Smooth muscle cell (in vitro differentiated cells): ENCODE measurements around the gene TBC1D25. TPM values are rescaled to one million over a fixed set of nuclear protein-coding genes. Genes with fewer than 3 reads are reported as not detected.

ENCODE experiments used
- DNase-seq: peaks from one replicate; lab custom pipeline; 2025; ENCODE audit not compliant: unreplicated experiment; lab: John Stamatoyannopoulos, UW
- H2AFZ ChIP-seq: fragments of 200-600 bp; sonication (generic); 2 replicates; pipeline ENCODE4 v1.6.0; 2016; ENCODE audit warnings: antibody characterized with exemption, low read depth, mild to moderate bottlenecking
- H3F3A ChIP-seq: fragments of 200-600 bp; sonication (generic); 2 replicates; pipeline ENCODE4 v1.6.0; 2017; ENCODE audit warnings: antibody characterized with exemption, low read depth
- H3K27ac ChIP-seq: fragments of 200-600 bp; sonication (generic); 2 replicates; pipeline ENCODE4 v1.5.1; 2016; ENCODE audit warnings: low read depth, mild to moderate bottlenecking
- H3K27me3 ChIP-seq: fragments of 200-600 bp; sonication (generic); 2 replicates; pipeline ENCODE4 v1.6.1; 2016; ENCODE audit warnings: low read depth, mild to moderate bottlenecking
- H3K36me3 ChIP-seq: fragments of 200-600 bp; sonication (generic); 2 replicates; pipeline ENCODE4 v1.5.1; 2016; ENCODE audit warnings: low read depth
- H3K4me1 ChIP-seq: fragments of 200-600 bp; sonication (generic); 2 replicates; pipeline ENCODE4 v1.5.1; 2016; ENCODE audit warnings: low read depth
- H3K4me2 ChIP-seq: fragments of 200-600 bp; sonication (generic); 2 replicates; pipeline ENCODE4 v1.6.0; 2016; ENCODE audit warnings: mild to moderate bottlenecking
- H3K4me3 ChIP-seq: fragments of 200-600 bp; sonication (generic); 2 replicates; pipeline ENCODE4 v1.5.1; 2016; ENCODE audit warnings: mild to moderate bottlenecking
- H3K79me2 ChIP-seq: fragments of 200-600 bp; sonication (generic); 2 replicates; pipeline ENCODE4 v1.6.0; 2016; ENCODE audit warnings: low read depth, mild to moderate bottlenecking
- H3K9ac ChIP-seq: fragments of 200-600 bp; sonication (generic); 2 replicates; pipeline ENCODE4 v1.6.0; 2016; ENCODE audit warnings: low read depth
- H3K9me3 ChIP-seq: fragments of 200-600 bp; sonication (generic); replicated peaks from 2 replicates; pipeline ENCODE4 v1.5.1; 2016; ENCODE audit warnings: low read depth
- H4K20me1 ChIP-seq: fragments of 200-600 bp; sonication (generic); 2 replicates; pipeline ENCODE4 v1.6.0; 2016; ENCODE audit warnings: low read depth
- CTCF ChIP-seq: fragments of 200-600 bp; sonication (generic); IDR thresholded peaks from 2 replicates; pipeline ENCODE4 v1.5.1; 2017; ENCODE audit warnings: borderline replicate concordance, mild to moderate bottlenecking, antibody characterized with exemption; ENCODE audit not compliant: insufficient read depth, poor library complexity, severe bottlenecking
- WGBS: methylation state at CpG from one replicate; pipeline ENCODE4 v1.1.7; 2016; ENCODE audit warnings: low lambda C conversion rate; 5-methylcytosine and 5-hydroxymethylcytosine counted together
- polyA plus RNA-seq: library from polyadenylated mRNA; unstranded; fragments of >200 nt; fragmentation: Nextera tagmentation; extraction: Ambion mirVana; gene quantifications from 2 replicates; pipeline ENCODE4 v1.2.1, GENCODE V29; 2016
- total RNA-seq: library from RNA; depleted of rRNA; stranded (reverse); fragments of >200 nt; gene quantifications from 2 replicates; pipeline ENCODE4 v1.2.3, GENCODE V29; 2014

Gene TBC1D25
- total and polyA plus RNA-seq, 2 experiments from 2014 or later = 3.8 to 9.7 TPM

- Histone ChIP-seq H3K27ac (no peak overlapping the region), H4K20me1 (no peaks in the 10 kb centered on the region), H3K9ac (no peak overlapping the region), H3K36me3 (no peaks in the 10 kb centered on the region), H3K9me3 (no peaks in the 10 kb centered on the region), H3K4me1 (no peaks in the 10 kb centered on the region), H2AFZ (no peak overlapping the region), H3K79me2 (no peaks in the 10 kb centered on the region), H3K4me2 (no peak overlapping the region), H3K4me3 (no peak overlapping the region), H3F3A (no peaks in the 10 kb centered on the region), H3K27me3 (no peaks in the 10 kb centered on the region)
- DNase-seq = no peak
- no peak for TF ChIP-seq CTCF
- 96% methylated on average over 24 of the region's 24 CpGs for WGBS
Measured at GRCh38 chrX:48559636-48560035, 20.1 kb downstream of the TBC1D25 start.

GRCh38 chrX:48560056-48560455, 20.5 kb downstream of the TBC1D25 start:
- Histone ChIP-seq H4K20me1 (no peaks in the 10 kb centered on the region), H3K4me2 (no peak overlapping the region), H3K79me2 (no peaks in the 10 kb centered on the region), H3K9ac (no peak overlapping the region), H3F3A (no peaks in the 10 kb centered on the region), H3K4me3 (no peak overlapping the region), H3K36me3 (no peaks in the 10 kb centered on the region), H3K9me3 (no peaks in the 10 kb centered on the region), H3K4me1 (no peaks in the 10 kb centered on the region), H2AFZ (no peak overlapping the region), H3K27me3 (no peaks in the 10 kb centered on the region), H3K27ac (no peak overlapping the region)
- TF ChIP-seq CTCF = no peak
- 92% methylated on average over 14 of the region's 14 CpGs for WGBS
- no peak for DNase-seq

GRCh38 chrX:48560681-48561080, 21.2 kb downstream of the TBC1D25 start:
- no peaks in the 10 kb centered on the region for H3K79me2 ChIP-seq
- no peaks in the 10 kb centered on the region for H3K9me3 ChIP-seq
- no peaks in the 10 kb centered on the region for H4K20me1 ChIP-seq
- H3K4me2 ChIP-seq = no peak overlapping the region
- no peaks in the 10 kb centered on the region for H3K27me3 ChIP-seq
- no peak overlapping the region for H3K4me3 ChIP-seq
- no peak for TF ChIP-seq CTCF
- no peak overlapping the region for H2AFZ ChIP-seq
- 93% methylated on average over 12 of the region's 12 CpGs for WGBS
- H3K36me3 ChIP-seq = no peaks in the 10 kb centered on the region
- H3K27ac ChIP-seq = no peak overlapping the region
- no peak for DNase-seq
- no peaks in the 10 kb centered on the region for H3F3A ChIP-seq
- no peaks in the 10 kb centered on the region for H3K4me1 ChIP-seq
- H3K9ac ChIP-seq = no peak overlapping the region

GRCh38 chrX:48569958-48570357, 30.4 kb downstream of the TBC1D25 start:
- H3K4me2 ChIP-seq = no peak overlapping the region
- no peaks in the 10 kb centered on the region for H3K36me3 ChIP-seq
- H3K27ac ChIP-seq = no peak overlapping the region
- TF ChIP-seq CTCF = no peak
- no peaks in the 10 kb centered on the region for H3F3A ChIP-seq
- H3K27me3 ChIP-seq = no peaks in the 10 kb centered on the region
- no peaks in the 10 kb centered on the region for H3K4me1 ChIP-seq
- WGBS = 17% methylated on average over 1 of the region's 1 CpG
- H3K4me3 ChIP-seq = no peak overlapping the region
- no peaks in the 10 kb centered on the region for H4K20me1 ChIP-seq
- no peak overlapping the region for H2AFZ ChIP-seq
- H3K79me2 ChIP-seq = peaks cover 1% of the 10 kb centered on the region
- no peak for DNase-seq
- no peak overlapping the region for H3K9ac ChIP-seq
- H3K9me3 ChIP-seq = no peaks in the 10 kb centered on the region
